Measurements from ENCODE around the gene TFAP2B.

TFAP2B gene

GRCh38 chr6:50848989-50849795, 30.5 kb downstream of the TFAP2B start:
- DNase-seq (ENCODE audit: low spot score), result no peak

- DNase-seq (ENCODE audit: low spot score), result no peak
Measured at GRCh38 chr6:50849796-50850180, 31.1 kb downstream of the TFAP2B start.

- DNase-seq (ENCODE audit: low spot score), result no peak
Measured at GRCh38 chr6:50850223-50851048, 31.8 kb downstream of the TFAP2B start.

GRCh38 chr6:50851049-50851845, 32.6 kb downstream of the TFAP2B start:
- DNase-seq (ENCODE audit: low spot score), result no peak

GRCh38 chr6:50853939-50854338, 35.3 kb downstream of the TFAP2B start:
- no peak for DNase-seq (ENCODE audit: low spot score)

GRCh38 chr6:50861692-50862091, 43.0 kb downstream of the TFAP2B start:
- DNase-seq (ENCODE audit: low spot score), result no peak

GRCh38 chr6:50862176-50862575, 43.5 kb downstream of the TFAP2B start:
- no peak for DNase-seq (ENCODE audit: low spot score)

GRCh38 chr6:50864601-50865000, 45.9 kb downstream of the TFAP2B start:
- no peak for DNase-seq (ENCODE audit: low spot score)

- DNase-seq (ENCODE audit: low spot score), result no peak
Measured at GRCh38 chr6:50868466-50868865, 49.8 kb downstream of the TFAP2B start.

- no peak for DNase-seq (ENCODE audit: low spot score)
Measured at GRCh38 chr6:50873167-50873566, 54.5 kb downstream of the TFAP2B start.

- DNase-seq (ENCODE audit: low spot score), result no peak
Measured at GRCh38 chr6:50884364-50884763, 65.7 kb downstream of the TFAP2B start.

GRCh38 chr6:50887112-50887511, 68.4 kb downstream of the TFAP2B start:
- no peak for DNase-seq (ENCODE audit: low spot score)

- no peak for DNase-seq (ENCODE audit: low spot score)
Measured at GRCh38 chr6:50889497-50889896, 70.8 kb downstream of the TFAP2B start.

GRCh38 chr6:50889935-50890334, 71.3 kb downstream of the TFAP2B start:
- DNase-seq (ENCODE audit: low spot score), result no peak

GRCh38 chr6:50890579-50890978, 71.9 kb downstream of the TFAP2B start:
- no peak for DNase-seq (ENCODE audit: low spot score)

- no peak for DNase-seq (ENCODE audit: low spot score)
Measured at GRCh38 chr6:50891290-50891689, 72.6 kb downstream of the TFAP2B start.

Measured in GM03348 (cell line).